ENCODE data around the gene CNOT4. TPM values are rescaled to one million over a fixed set of nuclear protein-coding genes. Genes with fewer than 3 reads are reported as not detected.

Gene CNOT4
- total and polyA plus RNA-seq, 2 of the 13 experiments (the other 11 are each of a cell fraction or from before 2014, with no cell fraction given), result 7.4 to 8.4 TPM

DNA sequence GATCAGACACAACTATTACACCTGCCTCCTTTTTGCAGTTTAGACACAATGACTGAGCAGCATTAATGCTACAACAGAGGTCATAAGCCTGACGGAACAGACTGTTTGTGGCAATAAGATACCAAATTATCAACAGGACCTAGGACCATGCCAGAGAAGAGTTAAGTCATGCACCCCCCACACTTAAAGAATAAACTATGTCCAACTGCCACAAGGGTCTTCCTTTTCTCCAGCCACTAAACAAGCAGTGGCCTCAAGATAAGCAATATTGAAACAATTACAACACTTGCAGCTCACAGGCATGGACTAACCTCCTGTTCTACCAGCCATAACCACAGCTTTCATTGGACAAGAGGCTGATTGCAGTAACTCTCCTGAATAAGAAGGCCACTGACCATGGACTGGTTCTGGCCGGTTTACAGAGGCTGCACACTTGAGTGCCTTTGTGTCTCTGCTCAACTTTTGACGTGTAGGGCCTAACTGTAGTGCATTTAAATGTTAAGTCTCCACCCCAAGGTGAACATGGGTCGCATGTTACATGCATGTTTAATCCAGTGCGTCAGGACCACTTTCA lies 171.8 kb downstream of the CNOT4 start (continued):
- no peak for TF ChIP-seq SPEN (CRISPR knock-in tag; IDR thresholded peaks at IDR 0.05; ENCODE audit: low read depth)
- TF ChIP-seq RXRB (CRISPR knock-in tag; IDR thresholded peaks at IDR 0.05; ENCODE audit: borderline replicate concordance), result no peak
- TF ChIP-seq ZNF615 (CRISPR knock-in tag; IDR thresholded peaks at IDR 0.05; ENCODE audit: borderline replicate concordance), result no peak
- no peak for TF ChIP-seq ZNF207 (IDR thresholded peaks at IDR 0.05; ENCODE audit: borderline replicate concordance)
- no peak for TF ChIP-seq SNAPC2 (CRISPR knock-in tag; IDR thresholded peaks at IDR 0.05)
- TF ChIP-seq ZNF160 (CRISPR knock-in tag; IDR thresholded peaks at IDR 0.05), result no peak
- TF ChIP-seq, protein P1, sequence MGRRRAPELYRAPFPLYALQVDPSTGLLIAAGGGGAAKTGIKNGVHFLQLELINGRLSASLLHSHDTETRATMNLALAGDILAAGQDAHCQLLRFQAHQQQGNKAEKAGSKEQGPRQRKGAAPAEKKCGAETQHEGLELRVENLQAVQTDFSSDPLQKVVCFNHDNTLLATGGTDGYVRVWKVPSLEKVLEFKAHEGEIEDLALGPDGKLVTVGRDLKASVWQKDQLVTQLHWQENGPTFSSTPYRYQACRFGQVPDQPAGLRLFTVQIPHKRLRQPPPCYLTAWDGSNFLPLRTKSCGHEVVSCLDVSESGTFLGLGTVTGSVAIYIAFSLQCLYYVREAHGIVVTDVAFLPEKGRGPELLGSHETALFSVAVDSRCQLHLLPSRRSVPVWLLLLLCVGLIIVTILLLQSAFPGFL (CRISPR knock-in tag; IDR thresholded peaks at IDR 0.05), result no peak
- no peak for TF ChIP-seq ZFP1 (CRISPR knock-in tag; IDR thresholded peaks at IDR 0.05)
- no peak for TF ChIP-seq ZNF460 (CRISPR knock-in tag; IDR thresholded peaks at IDR 0.05; ENCODE audit: borderline replicate concordance)

DNA sequence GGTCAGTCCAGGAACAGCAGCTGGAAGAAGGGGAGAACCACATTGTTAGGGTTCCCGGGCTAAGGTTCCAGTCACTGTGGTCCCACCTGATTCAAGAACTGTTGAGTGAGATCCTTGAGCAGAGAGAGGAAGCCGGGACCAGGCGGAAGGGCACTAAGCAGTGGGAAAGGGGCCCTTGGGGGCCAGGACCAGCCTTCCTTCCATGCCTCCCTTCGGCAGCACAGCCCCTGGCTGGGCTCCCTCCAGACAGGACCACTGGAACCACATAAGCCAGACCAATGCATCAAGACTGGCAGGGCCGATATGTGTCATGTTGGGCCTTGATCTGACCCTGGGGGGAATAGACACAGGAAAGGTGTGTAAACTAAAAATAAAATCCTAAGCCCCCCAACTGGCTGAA lies 172.4 kb downstream of the CNOT4 start:
- in situ Hi-C loops (cut with HindIII; ENCODE audit: extremely low pct_ligation_motif_present, low pct_unique_long_range_greater_than_20kb) (no loop called here), intact Hi-C loops (cut with micrococcal nuclease; ENCODE audit: unreplicated experiment) (no loop called here)
- Histone ChIP-seq H3K79me2 (ENCODE audit: insufficient read depth, low read length) (no peaks in the 10 kb centered on the region), H3K27ac (ENCODE audit: extremely low read length, insufficient read depth, low read length) (no peak overlapping the region), H3K36me3 (replicated peaks in 1 of 2; ENCODE audit: control insufficient read depth in 1 of 2, insufficient read depth in 2 of 2, low read length in 2 of 2) (no peaks in the 10 kb centered on the region), H3K9ac (ENCODE audit: insufficient read depth, low read depth, low read length) (no peak overlapping the region), H3K27me3 (ENCODE audit: control insufficient read depth in 1 of 2, insufficient read depth in 2 of 2, low read length in 2 of 2) (no peaks in the 10 kb centered on the region), H3K4me1 (ENCODE audit: insufficient read depth, low read length) (peaks cover 9% of the 10 kb centered on the region; the same call in 1 of the 2 replicates), H3K4me2 (ENCODE audit: low read depth, low read length) (no peak overlapping the region), H2AFZ (ENCODE audit: low read length) (no peak overlapping the region), H3K4me3 (replicated peaks in 1 of 3; ENCODE audit: insufficient read depth in 1 of 3, low read depth in 2 of 3, low read length in 3 of 3) (no peak overlapping the region), H3K9me3 (ENCODE audit: low read length) (no peaks in the 10 kb centered on the region), H4K20me1 (ENCODE audit: insufficient read depth, low read length) (no peaks in the 10 kb centered on the region)
- ChIA-PET POLR2A (no interaction called here), CTCF (ENCODE audit: low intra/inter-chr PET ratio, low total read pairs) (interaction anchor here (3.7 kb wide), 1 partner anchor 56 kb away, joined by 81 read pairs; no protein-coding TSS in a partner anchor)
- WGBS (ENCODE audit: low lambda C conversion rate), result 26% methylated on average over 5 of the region's 5 CpGs
- no TSS peak for BruUV-seq (replicated peaks)
- no peak for ATAC-seq
- FAIRE-seq, result no peak
- no peak for DNase-seq (ENCODE audit: low spot score)
- no peak for TF ChIP-seq NCOA5 (CRISPR knock-in tag; IDR thresholded peaks at IDR 0.05)
- TF ChIP-seq, protein P2, sequence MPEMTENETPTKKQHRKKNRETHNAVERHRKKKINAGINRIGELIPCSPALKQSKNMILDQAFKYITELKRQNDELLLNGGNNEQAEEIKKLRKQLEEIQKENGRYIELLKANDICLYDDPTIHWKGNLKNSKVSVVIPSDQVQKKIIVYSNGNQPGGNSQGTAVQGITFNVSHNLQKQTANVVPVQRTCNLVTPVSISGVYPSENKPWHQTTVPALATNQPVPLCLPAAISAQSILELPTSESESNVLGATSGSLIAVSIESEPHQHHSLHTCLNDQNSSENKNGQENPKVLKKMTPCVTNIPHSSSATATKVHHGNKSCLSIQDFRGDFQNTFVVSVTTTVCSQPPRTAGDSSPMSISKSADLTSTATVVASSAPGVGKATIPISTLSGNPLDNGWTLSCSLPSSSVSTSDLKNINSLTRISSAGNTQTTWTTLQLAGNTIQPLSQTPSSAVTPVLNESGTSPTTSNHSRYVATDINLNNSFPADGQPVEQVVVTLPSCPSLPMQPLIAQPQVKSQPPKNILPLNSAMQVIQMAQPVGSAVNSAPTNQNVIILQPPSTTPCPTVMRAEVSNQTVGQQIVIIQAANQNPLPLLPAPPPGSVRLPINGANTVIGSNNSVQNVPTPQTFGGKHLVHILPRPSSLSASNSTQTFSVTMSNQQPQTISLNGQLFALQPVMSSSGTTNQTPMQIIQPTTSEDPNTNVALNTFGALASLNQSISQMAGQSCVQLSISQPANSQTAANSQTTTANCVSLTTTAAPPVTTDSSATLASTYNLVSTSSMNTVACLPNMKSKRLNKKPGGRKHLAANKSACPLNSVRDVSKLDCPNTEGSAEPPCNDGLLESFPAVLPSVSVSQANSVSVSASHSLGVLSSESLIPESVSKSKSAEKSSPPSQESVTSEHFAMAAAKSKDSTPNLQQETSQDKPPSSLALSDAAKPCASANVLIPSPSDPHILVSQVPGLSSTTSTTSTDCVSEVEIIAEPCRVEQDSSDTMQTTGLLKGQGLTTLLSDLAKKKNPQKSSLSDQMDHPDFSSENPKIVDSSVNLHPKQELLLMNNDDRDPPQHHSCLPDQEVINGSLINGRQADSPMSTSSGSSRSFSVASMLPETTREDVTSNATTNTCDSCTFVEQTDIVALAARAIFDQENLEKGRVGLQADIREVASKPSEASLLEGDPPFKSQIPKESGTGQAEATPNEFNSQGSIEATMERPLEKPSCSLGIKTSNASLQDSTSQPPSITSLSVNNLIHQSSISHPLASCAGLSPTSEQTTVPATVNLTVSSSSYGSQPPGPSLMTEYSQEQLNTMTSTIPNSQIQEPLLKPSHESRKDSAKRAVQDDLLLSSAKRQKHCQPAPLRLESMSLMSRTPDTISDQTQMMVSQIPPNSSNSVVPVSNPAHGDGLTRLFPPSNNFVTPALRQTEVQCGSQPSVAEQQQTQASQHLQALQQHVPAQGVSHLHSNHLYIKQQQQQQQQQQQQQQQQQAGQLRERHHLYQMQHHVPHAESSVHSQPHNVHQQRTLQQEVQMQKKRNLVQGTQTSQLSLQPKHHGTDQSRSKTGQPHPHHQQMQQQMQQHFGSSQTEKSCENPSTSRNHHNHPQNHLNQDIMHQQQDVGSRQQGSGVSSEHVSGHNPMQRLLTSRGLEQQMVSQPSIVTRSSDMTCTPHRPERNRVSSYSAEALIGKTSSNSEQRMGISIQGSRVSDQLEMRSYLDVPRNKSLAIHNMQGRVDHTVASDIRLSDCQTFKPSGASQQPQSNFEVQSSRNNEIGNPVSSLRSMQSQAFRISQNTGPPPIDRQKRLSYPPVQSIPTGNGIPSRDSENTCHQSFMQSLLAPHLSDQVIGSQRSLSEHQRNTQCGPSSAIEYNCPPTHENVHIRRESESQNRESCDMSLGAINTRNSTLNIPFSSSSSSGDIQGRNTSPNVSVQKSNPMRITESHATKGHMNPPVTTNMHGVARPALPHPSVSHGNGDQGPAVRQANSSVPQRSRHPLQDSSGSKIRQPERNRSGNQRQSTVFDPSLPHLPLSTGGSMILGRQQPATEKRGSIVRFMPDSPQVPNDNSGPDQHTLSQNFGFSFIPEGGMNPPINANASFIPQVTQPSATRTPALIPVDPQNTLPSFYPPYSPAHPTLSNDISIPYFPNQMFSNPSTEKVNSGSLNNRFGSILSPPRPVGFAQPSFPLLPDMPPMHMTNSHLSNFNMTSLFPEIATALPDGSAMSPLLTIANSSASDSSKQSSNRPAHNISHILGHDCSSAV (CRISPR knock-in tag; IDR thresholded peaks at IDR 0.05; ENCODE audit: borderline replicate concordance), result no peak
- TF ChIP-seq, protein P3, sequence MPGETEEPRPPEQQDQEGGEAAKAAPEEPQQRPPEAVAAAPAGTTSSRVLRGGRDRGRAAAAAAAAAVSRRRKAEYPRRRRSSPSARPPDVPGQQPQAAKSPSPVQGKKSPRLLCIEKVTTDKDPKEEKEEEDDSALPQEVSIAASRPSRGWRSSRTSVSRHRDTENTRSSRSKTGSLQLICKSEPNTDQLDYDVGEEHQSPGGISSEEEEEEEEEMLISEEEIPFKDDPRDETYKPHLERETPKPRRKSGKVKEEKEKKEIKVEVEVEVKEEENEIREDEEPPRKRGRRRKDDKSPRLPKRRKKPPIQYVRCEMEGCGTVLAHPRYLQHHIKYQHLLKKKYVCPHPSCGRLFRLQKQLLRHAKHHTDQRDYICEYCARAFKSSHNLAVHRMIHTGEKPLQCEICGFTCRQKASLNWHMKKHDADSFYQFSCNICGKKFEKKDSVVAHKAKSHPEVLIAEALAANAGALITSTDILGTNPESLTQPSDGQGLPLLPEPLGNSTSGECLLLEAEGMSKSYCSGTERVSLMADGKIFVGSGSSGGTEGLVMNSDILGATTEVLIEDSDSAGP (CRISPR knock-in tag; IDR thresholded peaks at IDR 0.05; ENCODE audit: borderline replicate concordance), result no peak
- no peak for TF ChIP-seq ZSCAN9 (CRISPR knock-in tag; IDR thresholded peaks at IDR 0.05; ENCODE audit: borderline replicate concordance)

Measured in HepG2 (cell line).